RWPE2 (cell line): ENCODE measurements around the gene LCN6.
"Not testable (repeated sequence)": the region's sequence is repeated elsewhere in the genome, so short reads cannot be mapped to it uniquely, and the experiment has no call there.

Experiments
- ATAC-seq: fragments of 200-7000 bp; cut with Tn5 transposase; 3 replicates; pipeline ENCODE4 v1.9.1; 2021; ENCODE audit warnings: low read depth
- DNase-seq: peaks from one replicate; pipeline ENCODE4 v3.0.0-alpha.2; 2020; ENCODE audit warnings: low spot score
- H3K27ac ChIP-seq: fragments of 450-650 bp; 2 replicates; pipeline ENCODE4 v1.5.1; 2017; ENCODE audit warnings: mild to moderate bottlenecking; ENCODE audit not compliant: poor library complexity, severe bottlenecking
- H3K27me3 ChIP-seq: fragments of 250-450 bp; sonication (Bioruptor Pico); 2 replicates; pipeline ENCODE4 v1.5.1; 2021; ENCODE audit warnings: mild to moderate bottlenecking, moderate library complexity; ENCODE audit not compliant: insufficient read depth, poor library complexity, severe bottlenecking
- H3K36me3 ChIP-seq: fragments of 250-450 bp; sonication (Bioruptor Pico); 2 replicates; pipeline ENCODE4 v1.5.1; 2020; ENCODE audit warnings: low read depth, mild to moderate bottlenecking, moderate library complexity
- H3K4me1 ChIP-seq: fragments of 250-450 bp; sonication (Bioruptor Pico); 2 replicates; pipeline ENCODE4 v1.5.1; 2021; ENCODE audit warnings: mild to moderate bottlenecking, moderate library complexity; ENCODE audit not compliant: insufficient read depth, poor library complexity, severe bottlenecking
- H3K4me3 ChIP-seq: fragments of 250-450 bp; sonication (Bioruptor Pico); 2 replicates; pipeline ENCODE4 v1.5.1; 2021; ENCODE audit warnings: mild to moderate bottlenecking, moderate library complexity; ENCODE audit not compliant: severe bottlenecking
- H3K9me3 ChIP-seq: fragments of 250-450 bp; sonication (Bioruptor Pico); 2 replicates; pipeline ENCODE4 v1.5.1; 2021; ENCODE audit warnings: mild to moderate bottlenecking, moderate library complexity; ENCODE audit not compliant: severe bottlenecking
- TF ChIP-seq, protein P1 (sequence below): fragments of 450-650 bp; IDR thresholded peaks from one replicate; pipeline ENCODE4 v1.5.1; 2017; ENCODE audit warnings: mild to moderate bottlenecking, moderate library complexity; ENCODE audit not compliant: poor library complexity, severe bottlenecking

The LCN6 gene

GRCh38 chr9:136789523-136789937 lies 41.2 kb upstream of the LCN6 start:
- H3K36me3 ChIP-seq: peaks cover 14% of the 10 kb centered on the region
- DNase-seq (no peak), ATAC-seq (no peak)
- H3K9me3 ChIP-seq: no peaks in the 10 kb centered on the region
- peaks cover 9% of the 10 kb centered on the region for H3K4me1 ChIP-seq
- no peaks in the 10 kb centered on the region for H3K27me3 ChIP-seq
- no peak overlapping the region for H3K4me3 ChIP-seq
- TF ChIP-seq, protein P1, sequence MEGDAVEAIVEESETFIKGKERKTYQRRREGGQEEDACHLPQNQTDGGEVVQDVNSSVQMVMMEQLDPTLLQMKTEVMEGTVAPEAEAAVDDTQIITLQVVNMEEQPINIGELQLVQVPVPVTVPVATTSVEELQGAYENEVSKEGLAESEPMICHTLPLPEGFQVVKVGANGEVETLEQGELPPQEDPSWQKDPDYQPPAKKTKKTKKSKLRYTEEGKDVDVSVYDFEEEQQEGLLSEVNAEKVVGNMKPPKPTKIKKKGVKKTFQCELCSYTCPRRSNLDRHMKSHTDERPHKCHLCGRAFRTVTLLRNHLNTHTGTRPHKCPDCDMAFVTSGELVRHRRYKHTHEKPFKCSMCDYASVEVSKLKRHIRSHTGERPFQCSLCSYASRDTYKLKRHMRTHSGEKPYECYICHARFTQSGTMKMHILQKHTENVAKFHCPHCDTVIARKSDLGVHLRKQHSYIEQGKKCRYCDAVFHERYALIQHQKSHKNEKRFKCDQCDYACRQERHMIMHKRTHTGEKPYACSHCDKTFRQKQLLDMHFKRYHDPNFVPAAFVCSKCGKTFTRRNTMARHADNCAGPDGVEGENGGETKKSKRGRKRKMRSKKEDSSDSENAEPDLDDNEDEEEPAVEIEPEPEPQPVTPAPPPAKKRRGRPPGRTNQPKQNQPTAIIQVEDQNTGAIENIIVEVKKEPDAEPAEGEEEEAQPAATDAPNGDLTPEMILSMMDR: no peak
- no peak overlapping the region for H3K27ac ChIP-seq

GRCh38 chr9:136788644-136789522 lies 40.6 kb upstream of the LCN6 start:
- not testable (repeated sequence) for H3K27ac ChIP-seq, H3K27me3 ChIP-seq, H3K4me1 ChIP-seq, H3K9me3 ChIP-seq, ATAC-seq
- peak; percentile 31 for DNase-seq
- H3K4me3 ChIP-seq: peak overlapping the region; percentile 17
- peaks cover 14% of the 10 kb centered on the region for H3K36me3 ChIP-seq

- ATAC-seq: no peak
- Histone ChIP-seq H3K4me1 (peaks cover 9% of the 10 kb centered on the region), H3K4me3 (peak overlapping the region; percentile 17), H3K27ac (no peak overlapping the region), H3K9me3 (no peaks in the 10 kb centered on the region), H3K27me3 (no peaks in the 10 kb centered on the region), H3K36me3 (peaks cover 8% of the 10 kb centered on the region)
- DNase-seq: peak; percentile 68
- TF ChIP-seq, protein P1: peak; percentile 92
Observed at GRCh38 chr9:136787690-136788400, 39.5 kb upstream of the LCN6 start.

- not testable (repeated sequence) for DNase-seq, H3K27ac ChIP-seq, ATAC-seq, H3K4me1 ChIP-seq, H3K4me3 ChIP-seq, H3K27me3 ChIP-seq, H3K36me3 ChIP-seq, H3K9me3 ChIP-seq
Observed at GRCh38 chr9:136786983-136787382, 38.7 kb upstream of the LCN6 start.

- TF ChIP-seq, protein P1: no peak
- H3K4me1 ChIP-seq: peaks cover 9% of the 10 kb centered on the region
Observed at GRCh38 chr9:136786451-136786850, 38.1 kb upstream of the LCN6 start.

GRCh38 chr9:136785565-136786355 lies 37.4 kb upstream of the LCN6 start:
- not testable (repeated sequence) for H3K4me1 ChIP-seq, H3K27ac ChIP-seq, H3K9me3 ChIP-seq, ATAC-seq, H3K4me3 ChIP-seq, H3K36me3 ChIP-seq, H3K27me3 ChIP-seq
- DNase-seq: peak; percentile 16

More at GRCh38 chr9:136786451-136786850, 38.1 kb upstream of the LCN6 start:
- DNase-seq: peak; percentile 19
- Histone ChIP-seq H3K36me3 (no peaks in the 10 kb centered on the region), H3K9me3 (no peaks in the 10 kb centered on the region), H3K4me3 (no peak overlapping the region), H3K27me3 (no peaks in the 10 kb centered on the region), H3K27ac (no peak overlapping the region)
- ATAC-seq: no peak
